Gastroesophageal sphincter (tissue), 4 donors: ENCODE results near the gene NELFB. TPM values are rescaled to one million over a fixed set of nuclear protein-coding genes. Genes with fewer than 3 reads are reported as not detected.

Experiments used
- ATAC-seq: fragments of 150-250 bp; one replicate; pipeline ENCODE4 v1.9.1; 2016; ENCODE audit warnings: mild to moderate bottlenecking, moderate library complexity
- H3K27ac ChIP-seq, 4 donors: fragments of 200-600 bp; sonication (generic) in 3 of 4; 1 replicate in 3 of 4; 2 replicates in 1 of 4; pipeline ENCODE4 v1.5.1; 2016 to 2019
- H3K27me3 ChIP-seq: fragments of 200-600 bp; sonication (generic); one replicate; pipeline ENCODE4 v1.5.1; 2019
- H3K36me3 ChIP-seq, 2 donors: fragments of 200-600 bp; sonication (generic); one replicate each; pipeline ENCODE4 v1.5.1; 2019; ENCODE audit warnings: control low read depth in 1 of 2
- H3K4me1 ChIP-seq, 3 donors: fragments of 200-600 bp; sonication (generic); 1 replicate in 2 of 3; 2 replicates in 1 of 3; pipeline ENCODE4 v1.5.1; 2016 to 2019; ENCODE audit warnings: control low read depth in 2 of 3
- H3K4me3 ChIP-seq, 2 donors: fragments of 200-600 bp; sonication (generic); one replicate each; pipeline ENCODE4 v1.5.1; 2019; ENCODE audit warnings: mild to moderate bottlenecking in 1 of 2, moderate library complexity in 1 of 2
- H3K9me3 ChIP-seq, 3 donors: fragments of 200-600 bp; sonication (generic); one replicate each; pipeline ENCODE4 v1.5.1; 2017 to 2019; ENCODE audit warnings: control low read depth in 2 of 3
- EP300 ChIP-seq: sonication (generic); formaldehyde crosslinking; IDR thresholded peaks from one replicate; pipeline ENCODE4 v1.6.1; 2017; ENCODE audit warnings: antibody characterized with exemption, mild to moderate bottlenecking
- POLR2A ChIP-seq, 2 donors: fragments of 450-650 bp; IDR thresholded peaks; one replicate each; pipeline ENCODE4 v1.6.1; 2017; ENCODE audit warnings: antibody characterized with exemption in 2 of 2, mild to moderate bottlenecking in 2 of 2, moderate library complexity in 1 of 2
- POLR2AphosphoS5 ChIP-seq: sonication (generic); formaldehyde crosslinking; IDR thresholded peaks from one replicate; pipeline ENCODE4 v1.6.1; 2017; ENCODE audit warnings: antibody characterized with exemption
- WGBS, 2 donors: methylation state at CpG; one replicate each; pipeline ENCODE4 v1.1.5; 2018; ENCODE audit warnings: low coverage in 1 of 2; 5-methylcytosine and 5-hydroxymethylcytosine counted together
- total RNA-seq, 4 donors: library from RNA; depleted of rRNA; stranded (reverse); fragments of >200 nt; gene quantifications; one replicate each; pipeline ENCODE4 v1.1.0, GENCODE V29; 2016
- TF ChIP-seq, protein P1 (sequence below), 4 experiments: fragments of 200-600 bp in 2 of 4; fragments of 450-650 bp in 2 of 4; sonication (generic) in 1 of 4; IDR thresholded peaks; one replicate each; pipeline ENCODE4 v1.5.1; 2017 to 2019; ENCODE audit warnings: antibody characterized with exemption in 4 of 4, mild to moderate bottlenecking in 2 of 4, moderate library complexity in 2 of 4

The NELFB gene
- total RNA-seq, 4 donors from 2014 or later, result 36.9 to 58.8 (median 45.2) TPM

DNA sequence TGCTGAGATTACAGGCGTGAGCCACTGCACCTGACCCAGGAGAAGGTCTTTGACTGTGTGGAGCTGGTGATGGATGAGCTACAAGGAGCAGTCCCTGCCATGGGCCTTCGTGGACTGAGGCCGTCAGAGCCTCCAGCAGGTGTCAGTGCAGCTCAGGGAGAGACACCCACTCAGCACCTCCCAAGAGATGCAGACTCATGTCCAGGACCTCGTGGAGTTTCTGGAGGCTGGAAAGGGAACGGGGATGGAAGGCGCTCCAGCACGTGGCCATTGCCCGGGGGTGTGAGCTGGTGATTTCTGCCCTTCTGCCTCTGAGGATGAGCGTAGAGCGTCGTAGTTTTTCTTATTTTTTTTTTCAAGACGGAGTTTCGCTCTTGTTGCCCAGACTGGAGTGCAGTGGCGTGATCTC is 31.9 kb downstream of the NELFB start:
- no peak overlapping the region for H3K27ac ChIP-seq
- peaks cover 47% of the 10 kb centered on the region for H3K27me3 ChIP-seq
- peak; percentile 60 for ATAC-seq

DNA sequence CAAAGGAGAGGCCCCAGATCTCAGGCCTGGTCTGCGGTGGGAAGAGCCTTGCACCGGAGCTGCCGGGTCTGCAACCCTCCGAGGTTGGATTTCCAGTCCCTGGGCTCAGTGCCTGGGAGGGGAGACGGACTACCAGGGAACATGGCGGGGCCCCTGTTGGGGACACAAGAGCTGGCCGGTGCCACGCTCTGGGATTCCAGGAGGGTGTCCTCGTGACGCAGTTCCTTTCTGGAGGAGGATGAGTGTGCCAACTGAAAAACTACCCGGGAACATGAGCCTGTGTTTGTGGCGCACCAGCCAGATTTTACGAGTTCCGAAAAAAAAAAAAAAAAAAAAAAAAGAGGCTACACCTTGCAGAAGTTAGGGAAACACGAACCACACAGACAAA is 38.0 kb downstream of the NELFB start:
- H3K27ac ChIP-seq, result no peak overlapping the region
- no peak overlapping the region for H3K4me3 ChIP-seq
- WGBS, 2 donors, result 40 to 83% methylated on average over 1 to 5 of the region's 15 CpGs
- H3K4me1 ChIP-seq, result peaks cover 0 to 31% (median 6%) of the 10 kb centered on the region in 3 donors
- TF ChIP-seq POLR2AphosphoS5 (no peak), POLR2A (IDR thresholded peaks at IDR 0.05) (no peak), EP300 (no peak)
- TF ChIP-seq, protein P1, sequence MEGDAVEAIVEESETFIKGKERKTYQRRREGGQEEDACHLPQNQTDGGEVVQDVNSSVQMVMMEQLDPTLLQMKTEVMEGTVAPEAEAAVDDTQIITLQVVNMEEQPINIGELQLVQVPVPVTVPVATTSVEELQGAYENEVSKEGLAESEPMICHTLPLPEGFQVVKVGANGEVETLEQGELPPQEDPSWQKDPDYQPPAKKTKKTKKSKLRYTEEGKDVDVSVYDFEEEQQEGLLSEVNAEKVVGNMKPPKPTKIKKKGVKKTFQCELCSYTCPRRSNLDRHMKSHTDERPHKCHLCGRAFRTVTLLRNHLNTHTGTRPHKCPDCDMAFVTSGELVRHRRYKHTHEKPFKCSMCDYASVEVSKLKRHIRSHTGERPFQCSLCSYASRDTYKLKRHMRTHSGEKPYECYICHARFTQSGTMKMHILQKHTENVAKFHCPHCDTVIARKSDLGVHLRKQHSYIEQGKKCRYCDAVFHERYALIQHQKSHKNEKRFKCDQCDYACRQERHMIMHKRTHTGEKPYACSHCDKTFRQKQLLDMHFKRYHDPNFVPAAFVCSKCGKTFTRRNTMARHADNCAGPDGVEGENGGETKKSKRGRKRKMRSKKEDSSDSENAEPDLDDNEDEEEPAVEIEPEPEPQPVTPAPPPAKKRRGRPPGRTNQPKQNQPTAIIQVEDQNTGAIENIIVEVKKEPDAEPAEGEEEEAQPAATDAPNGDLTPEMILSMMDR (IDR thresholded peaks at IDR 0.05), result no peak
- ATAC-seq, result no peak
- H3K9me3 ChIP-seq, result no peaks in the 10 kb centered on the region
- peaks cover 71% of the 10 kb centered on the region for H3K27me3 ChIP-seq
- no peaks in the 10 kb centered on the region for H3K36me3 ChIP-seq

More for the DNA sequence above, 31.9 kb downstream of the NELFB start:
- 53% methylated on average over 7 of the region's 14 CpGs; no CpG with 5 or more reads in 1 of the 2 donors for WGBS, 2 donors
- no peaks in the 10 kb centered on the region for H3K4me1 ChIP-seq
- no peak overlapping the region for H3K4me3 ChIP-seq
- TF ChIP-seq, protein P1 (IDR thresholded peaks at IDR 0.05), result peak in 3 of 4 experiments; percentile 10 to 55 (median 25)
- TF ChIP-seq POLR2A (IDR thresholded peaks at IDR 0.05), result no peak
- no peaks in the 10 kb centered on the region for H3K36me3 ChIP-seq
- H3K9me3 ChIP-seq, result no peaks in the 10 kb centered on the region

DNA sequence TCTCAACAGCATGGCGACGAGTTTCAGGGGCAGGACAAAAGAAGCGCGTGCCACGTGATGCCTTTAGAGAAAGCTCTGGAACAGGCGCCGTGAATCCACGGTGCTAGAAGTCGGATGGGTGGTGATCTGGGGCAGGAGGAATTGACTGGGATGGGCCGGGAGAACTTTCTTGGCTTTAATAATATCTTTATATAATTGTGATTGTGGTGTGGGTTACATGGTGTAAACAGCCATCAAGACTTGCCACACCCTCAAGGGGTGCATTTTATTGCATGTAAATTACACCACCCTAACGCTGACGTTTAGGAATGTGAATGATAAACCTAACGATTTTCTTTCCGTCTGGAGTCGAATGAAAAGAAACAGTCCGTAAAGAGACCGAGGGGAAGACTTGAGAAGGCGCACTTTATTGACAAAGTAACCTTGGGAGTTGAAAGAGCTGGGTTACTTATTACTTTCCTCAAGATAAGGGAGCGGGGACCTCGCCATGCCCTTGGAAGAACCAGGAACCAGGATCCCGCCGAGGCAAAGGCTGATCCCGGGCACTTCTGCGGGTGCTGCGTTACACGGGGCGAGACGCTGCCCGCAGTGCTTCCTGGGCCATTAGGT is 38.5 kb downstream of the NELFB start:
- Histone ChIP-seq H3K36me3 (no peaks in the 10 kb centered on the region), H3K4me3 (no peak overlapping the region), H3K9me3 (no peaks in the 10 kb centered on the region), H3K27ac (no peak overlapping the region), H3K27me3 (peaks cover 76% of the 10 kb centered on the region), H3K4me1 (peaks cover 0 to 31% (median 6%) of the 10 kb centered on the region in 3 donors)
- WGBS, 2 donors, result 75 to 77% methylated on average over 14 to 29 of the region's 29 CpGs
- ATAC-seq, result no peak
- no peak for TF ChIP-seq POLR2A (IDR thresholded peaks at IDR 0.05)
- no peak for TF ChIP-seq POLR2AphosphoS5
- TF ChIP-seq, protein P1 (IDR thresholded peaks at IDR 0.05), result no peak
- TF ChIP-seq EP300, result no peak

DNA sequence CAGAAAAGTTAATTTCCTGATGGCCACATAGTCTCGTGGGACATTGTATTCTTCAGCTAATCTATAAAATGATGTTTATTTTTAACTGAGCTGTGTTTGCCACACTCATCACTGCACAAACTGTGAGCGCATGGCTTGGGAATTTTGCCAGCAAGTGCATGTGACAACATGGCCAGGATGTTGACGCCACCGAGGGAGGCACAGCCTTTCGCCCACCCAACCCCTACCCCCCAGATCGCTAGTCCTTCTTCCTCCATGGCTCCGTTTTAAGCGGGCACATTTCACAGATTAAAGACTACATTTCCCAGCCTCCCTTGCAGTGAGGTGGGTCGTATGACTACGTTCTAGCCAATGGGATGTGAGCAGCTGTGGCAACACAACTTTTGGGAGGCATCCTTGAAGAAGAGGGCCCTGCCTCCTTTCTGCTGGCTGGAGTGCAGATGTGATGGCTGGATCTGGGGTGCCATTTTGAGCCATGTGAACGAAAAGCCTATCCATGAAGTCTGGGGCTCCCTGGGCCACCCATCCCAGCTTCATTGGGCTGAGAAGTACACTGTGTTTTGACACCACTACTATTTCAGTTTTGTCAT is 39.1 kb downstream of the NELFB start:
- WGBS, 2 donors, result 42 to 60% methylated on average over 5 to 10 of the region's 11 CpGs
- TF ChIP-seq, protein P1 (IDR thresholded peaks at IDR 0.05), result no peak
- TF ChIP-seq POLR2AphosphoS5 (no peak), EP300 (no peak)
- H3K4me1 ChIP-seq, result peaks cover 0 to 33% (median 6%) of the 10 kb centered on the region in 3 donors
- H3K27me3 ChIP-seq, result peaks cover 82% of the 10 kb centered on the region
- H3K4me3 ChIP-seq, result no peak overlapping the region
- H3K9me3 ChIP-seq, result no peaks in the 10 kb centered on the region
- no peak overlapping the region for H3K27ac ChIP-seq
- no peak for ATAC-seq
- H3K36me3 ChIP-seq, result no peaks in the 10 kb centered on the region
